GM21529 (cell line): ENCODE results near the gene ARFIP1.
A peak's percentile ranks its signal among the peaks of the same experiment; 100 is the strongest.
"Not testable (repeated sequence)": the region's sequence is repeated elsewhere in the genome, so short reads cannot be mapped to it uniquely, and the experiment has no call there.

Source experiments
- ATAC-seq: cut with Tn5 transposase; IDR thresholded peaks from one replicate; pipeline ENCODE4 v1.9.1; 2021; ENCODE audit not compliant: unreplicated experiment

ARFIP1 gene

GRCh38 chr4:152779513-152780266 is at the start of gene ARFIP1, which contains the start of gene TIGD4:
Gene ARFIP1, plus strand, starts transcription at chr4:152779954. Its CDS starts 49,680 bp downstream, at chr4:152829634.
Gene TIGD4, minus strand, starts transcription at chr4:152779730. Its CDS starts 8,726 bp downstream, at chr4:152771004.
- ATAC-seq, result peak; percentile 93

- ATAC-seq, result no peak
Observed at GRCh38 chr4:152731997-152732396, 47.8 kb upstream of the ARFIP1 start.

GRCh38 chr4:152734015-152734698 is 45.6 kb upstream of the ARFIP1 start:
- no peak for ATAC-seq

- ATAC-seq, result no peak
Observed at GRCh38 chr4:152734699-152735050, 45.1 kb upstream of the ARFIP1 start.

- no peak for ATAC-seq
Observed at GRCh38 chr4:152735396-152735859, 44.3 kb upstream of the ARFIP1 start.

GRCh38 chr4:152735906-152736305 is 43.8 kb upstream of the ARFIP1 start:
- ATAC-seq, result no peak

GRCh38 chr4:152738827-152739226 is 40.9 kb upstream of the ARFIP1 start:
- ATAC-seq, result no peak

GRCh38 chr4:152747444-152747843 is 32.3 kb upstream of the ARFIP1 start:
- no peak for ATAC-seq

GRCh38 chr4:152748619-152749018 is 31.1 kb upstream of the ARFIP1 start:
- ATAC-seq, result no peak

- ATAC-seq, result no peak
Observed at GRCh38 chr4:152763796-152764195, 16.0 kb upstream of the ARFIP1 start.

- not testable (repeated sequence) for ATAC-seq
Observed at GRCh38 chr4:152765069-152765737, 14.6 kb upstream of the ARFIP1 start.

- peak; percentile 90 for ATAC-seq
Observed at GRCh38 chr4:152771741-152772533, 7.8 kb upstream of the ARFIP1 start.

- no peak for ATAC-seq
Observed at GRCh38 chr4:152773339-152773738, 6.4 kb upstream of the ARFIP1 start.

GRCh38 chr4:152773953-152774352 is 5.8 kb upstream of the ARFIP1 start:
- no peak for ATAC-seq

- no peak for ATAC-seq
Observed at GRCh38 chr4:152776352-152776751, 3.4 kb upstream of the ARFIP1 start.

- ATAC-seq, result no peak
Observed at GRCh38 chr4:152777488-152777887, 2.3 kb upstream of the ARFIP1 start.

- ATAC-seq, result peak; percentile 26
Observed at GRCh38 chr4:152778656-152779512, 870 bp upstream of the ARFIP1 start.

GRCh38 chr4:152780267-152780778 is 569 bp downstream of the ARFIP1 start:
- no peak for ATAC-seq

- no peak for ATAC-seq
Observed at GRCh38 chr4:152784490-152785350, 5.0 kb downstream of the ARFIP1 start.
